NCI-H460 (cell line): ENCODE data around the gene RNPS1. TPM values are rescaled to one million over a fixed set of nuclear protein-coding genes. Genes with fewer than 3 reads are reported as not detected.

Source experiments
- DNase-seq: peaks from one replicate; pipeline ENCODE4 v3.0.0-alpha.2; 2016; ENCODE audit warnings: low read depth; ENCODE audit errors: extremely low read depth
- total RNA-seq: library from RNA; depleted of rRNA; stranded (reverse); fragments of >200 nt; shearing (Covaris generic); gene quantifications from 2 replicates; pipeline ENCODE4 v1.2.3, GENCODE V29; 2014

The RNPS1 gene
- total RNA-seq, 1 experiment from 2014 or later, result 142 TPM

GRCh38 chr16:2216330-2216729 lies 51.6 kb downstream of the RNPS1 start:
- no peak for DNase-seq

- no peak for DNase-seq
Observed at GRCh38 chr16:2214719-2214968, 53.3 kb downstream of the RNPS1 start, which contains the start of gene PGP. TSS of gene PGP (minus strand) at chr16:2214840. CDS start at chr16:2214777, 63 bp downstream.

GRCh38 chr16:2213817-2214718 lies 53.9 kb downstream of the RNPS1 start:
- no peak for DNase-seq

GRCh38 chr16:2212362-2213324 lies 55.3 kb downstream of the RNPS1 start:
- DNase-seq, result no peak

GRCh38 chr16:2211923-2212347 lies 56.0 kb downstream of the RNPS1 start:
- no peak for DNase-seq

GRCh38 chr16:2210386-2211365 lies 57.2 kb downstream of the RNPS1 start, which contains the start of gene BRICD5:
TSS of gene BRICD5 (minus strand) at chr16:2210863. CDS start at chr16:2210833, 30 bp downstream.
- no peak for DNase-seq

- no peak for DNase-seq
Observed at GRCh38 chr16:2210009-2210332, 58.0 kb downstream of the RNPS1 start.

GRCh38 chr16:2209258-2210008 lies 58.5 kb downstream of the RNPS1 start:
- DNase-seq, result no peak

- DNase-seq, result no peak
Observed at GRCh38 chr16:2208772-2209171, 59.2 kb downstream of the RNPS1 start.

GRCh38 chr16:2208308-2208707 lies 59.6 kb downstream of the RNPS1 start:
- no peak for DNase-seq

GRCh38 chr16:2207872-2208271 lies 60.1 kb downstream of the RNPS1 start:
- no peak for DNase-seq

- no peak for DNase-seq
Observed at GRCh38 chr16:2206780-2207433, 61.0 kb downstream of the RNPS1 start.

GRCh38 chr16:2206420-2206779 lies 61.5 kb downstream of the RNPS1 start:
- DNase-seq, result no peak

- no peak for DNase-seq
Observed at GRCh38 chr16:2205967-2206313, 62.0 kb downstream of the RNPS1 start.

GRCh38 chr16:2205104-2205966 lies 62.6 kb downstream of the RNPS1 start, which contains the start of gene MLST8:
TSS of gene MLST8 (plus strand) at chr16:2205454. CDS start at chr16:2206086, 632 bp downstream.
- DNase-seq, result peak; percentile 80

GRCh38 chr16:2204416-2205103 lies 63.4 kb downstream of the RNPS1 start:
- DNase-seq, result no peak
